ENCODE data around the gene C20orf144.

Gene C20orf144

GRCh38 chr20:33666293-33667244 is 4.4 kb downstream of the C20orf144 start, which contains the start of gene ACTL10:
TSS of gene ACTL10 (plus strand) at chr20:33666943. CDS start at chr20:33667498, 555 bp downstream.
- peak; percentile 51 to 52 for ATAC-seq

- ATAC-seq, result peak; percentile 12 to 30
These were observed 5.1 kb downstream of the C20orf144 start for GRCh38 chr20:33667245-33667675.

- peak; percentile 53 to 58 for ATAC-seq
These were observed 5.7 kb downstream of the C20orf144 start for GRCh38 chr20:33667676-33668465.

GRCh38 chr20:33668466-33669155 is 6.5 kb downstream of the C20orf144 start:
- ATAC-seq, result no peak

DNA sequence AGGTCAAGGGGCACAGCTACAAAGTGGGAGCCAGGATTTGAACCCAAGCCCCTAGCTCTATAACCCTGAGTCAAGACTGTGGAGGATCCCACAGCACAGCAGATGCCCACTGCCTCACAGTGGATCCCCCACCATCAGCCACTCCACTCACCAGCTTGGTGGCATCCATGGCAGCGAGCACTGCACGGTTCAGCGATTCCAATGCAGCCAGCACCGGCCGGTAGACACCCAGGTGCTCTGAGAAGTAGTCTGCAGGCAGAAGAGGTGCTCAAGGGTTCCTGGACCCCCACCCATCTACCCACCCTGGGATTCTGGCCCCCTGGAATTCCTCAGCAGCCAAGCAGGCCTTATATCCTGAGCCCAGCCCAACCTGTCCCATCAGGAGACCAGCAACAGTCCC is 7.1 kb downstream of the C20orf144 start:
- no peak for ATAC-seq

GRCh38 chr20:33669873-33670640 is 7.9 kb downstream of the C20orf144 start:
- ATAC-seq, result no peak

DNA sequence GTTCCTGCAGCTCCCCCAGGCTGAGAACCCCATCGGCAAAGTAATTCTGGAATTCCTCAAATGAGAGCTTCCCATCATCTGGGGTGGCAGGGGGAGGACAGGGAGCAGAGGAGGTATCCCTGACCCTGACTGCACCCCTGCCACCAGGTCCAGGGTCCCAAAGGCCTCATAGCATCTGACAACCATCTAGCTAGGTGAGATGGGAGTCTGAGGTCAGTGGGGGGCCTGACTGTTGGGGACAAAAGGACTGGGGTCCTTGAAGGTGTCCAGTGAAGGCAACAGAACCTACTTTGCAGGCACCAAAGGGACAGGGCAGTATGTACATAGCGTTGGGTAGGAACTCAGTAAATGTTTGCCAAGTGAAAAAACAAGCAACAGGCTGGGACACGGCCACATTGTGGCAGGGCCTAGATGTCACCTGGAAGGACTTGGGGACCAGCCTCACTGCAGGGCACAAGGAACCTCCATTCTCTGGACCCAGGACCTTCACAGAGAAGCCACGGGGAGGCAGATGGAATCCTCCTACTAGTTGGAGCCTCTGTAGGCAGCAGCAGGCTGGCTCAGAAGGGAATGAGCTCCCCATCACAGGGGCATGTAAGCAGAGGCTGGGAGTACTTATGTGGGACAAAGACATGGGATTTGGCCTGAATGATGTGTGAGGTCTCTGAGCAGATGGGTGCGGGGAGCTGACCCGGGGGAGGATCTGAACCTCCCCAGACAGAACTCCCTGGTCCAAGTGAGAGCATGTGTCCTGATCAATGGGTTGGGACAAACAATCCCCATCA is 8.8 kb downstream of the C20orf144 start:
- no peak for ATAC-seq

DNA sequence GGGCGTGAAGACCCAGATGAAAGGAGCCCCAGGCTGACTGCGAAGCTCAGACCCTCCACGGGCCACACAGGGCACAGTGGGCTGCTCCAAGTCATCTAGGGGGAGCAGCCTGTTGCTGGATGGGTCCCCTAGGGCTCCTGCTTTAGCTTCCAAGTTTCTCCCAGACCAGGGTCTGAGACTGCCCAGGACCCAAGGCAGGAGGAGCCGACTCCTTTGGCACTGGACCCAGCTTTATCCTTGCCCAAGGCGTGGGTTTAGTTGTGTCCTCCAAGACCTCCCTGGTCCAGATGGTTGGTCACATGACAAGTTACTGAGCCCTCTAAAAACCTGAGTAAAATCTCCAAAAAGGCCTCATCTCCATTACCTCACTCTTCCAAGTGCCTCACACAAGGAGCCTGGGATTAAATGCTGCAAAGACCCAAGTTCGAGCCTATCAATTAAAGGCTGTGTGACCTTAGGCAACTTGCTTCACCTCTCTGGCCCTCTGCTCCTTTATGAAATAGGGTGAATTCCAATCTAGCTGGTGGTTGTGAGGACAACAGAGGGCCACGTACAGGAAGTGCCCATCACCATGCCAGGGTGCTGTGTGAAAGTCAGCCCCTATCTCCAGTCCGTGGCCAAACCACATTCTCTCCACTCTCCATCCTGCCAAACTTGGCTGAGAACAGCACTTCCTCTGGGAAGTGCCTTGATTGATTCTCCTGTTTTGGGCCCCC is 9.6 kb downstream of the C20orf144 start:
- ATAC-seq, result no peak

GRCh38 chr20:33672426-33673113 is 10.4 kb downstream of the C20orf144 start:
- no peak for ATAC-seq

DNA sequence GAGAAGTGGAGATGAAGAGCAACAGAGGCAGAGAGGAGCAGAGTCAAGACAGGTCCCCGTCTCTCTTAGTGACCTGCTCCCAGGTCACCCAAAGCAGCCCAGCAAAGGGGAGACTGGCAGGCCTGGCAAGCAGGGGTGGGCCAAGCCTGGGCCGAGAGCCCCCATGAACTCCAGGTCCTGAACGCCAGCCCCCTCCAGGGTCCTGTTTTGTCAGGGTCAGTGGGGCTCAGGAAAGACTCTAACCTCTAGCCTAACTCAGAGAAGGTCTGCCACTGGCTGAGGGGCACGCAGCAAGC is 10.9 kb downstream of the C20orf144 start:
- no peak for ATAC-seq

DNA sequence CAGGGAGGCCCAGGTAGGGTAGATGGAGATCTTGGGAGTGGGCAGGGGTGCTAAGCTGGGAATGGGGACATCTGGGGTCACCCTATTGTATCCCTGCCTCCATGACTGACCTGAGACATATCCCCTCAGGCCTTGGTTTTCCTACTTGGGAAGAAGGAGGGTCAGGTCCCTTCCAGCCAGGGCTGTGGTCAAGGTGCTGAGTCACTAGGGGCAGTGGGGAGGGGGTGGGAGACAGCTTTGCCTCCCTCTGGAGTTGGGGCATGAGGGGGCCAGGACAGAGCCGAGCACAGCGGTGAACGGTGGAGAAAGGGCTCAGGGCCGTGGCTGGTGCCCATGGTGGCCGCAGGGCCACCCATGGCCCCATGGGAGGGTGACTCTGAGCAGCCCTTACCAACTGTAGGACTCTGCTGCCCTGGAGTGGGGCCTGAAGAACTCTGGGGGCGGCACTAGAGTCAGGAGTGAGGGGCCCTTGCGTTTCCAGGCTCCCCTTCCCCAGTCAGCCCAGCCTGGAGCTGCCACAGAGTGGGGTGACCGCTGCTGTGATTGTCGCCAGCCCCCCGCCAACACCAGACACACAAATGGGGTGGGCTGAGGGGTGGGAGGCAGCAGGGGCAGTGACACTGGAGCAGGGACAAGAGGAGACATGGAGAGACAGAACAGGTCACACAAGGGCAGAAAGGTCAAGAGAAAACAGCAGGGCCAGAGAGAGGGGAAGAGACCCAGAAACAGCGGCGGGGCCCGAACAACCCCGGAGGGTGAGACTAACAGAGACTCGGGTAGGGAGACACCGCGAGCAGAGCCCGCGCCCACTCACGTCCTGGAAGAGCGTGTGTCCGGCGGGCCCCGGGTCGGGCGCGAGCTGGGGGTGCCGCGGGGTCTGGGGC is 11.5 kb downstream of the C20orf144 start:
- peak; percentile 31 to 38 for ATAC-seq

DNA sequence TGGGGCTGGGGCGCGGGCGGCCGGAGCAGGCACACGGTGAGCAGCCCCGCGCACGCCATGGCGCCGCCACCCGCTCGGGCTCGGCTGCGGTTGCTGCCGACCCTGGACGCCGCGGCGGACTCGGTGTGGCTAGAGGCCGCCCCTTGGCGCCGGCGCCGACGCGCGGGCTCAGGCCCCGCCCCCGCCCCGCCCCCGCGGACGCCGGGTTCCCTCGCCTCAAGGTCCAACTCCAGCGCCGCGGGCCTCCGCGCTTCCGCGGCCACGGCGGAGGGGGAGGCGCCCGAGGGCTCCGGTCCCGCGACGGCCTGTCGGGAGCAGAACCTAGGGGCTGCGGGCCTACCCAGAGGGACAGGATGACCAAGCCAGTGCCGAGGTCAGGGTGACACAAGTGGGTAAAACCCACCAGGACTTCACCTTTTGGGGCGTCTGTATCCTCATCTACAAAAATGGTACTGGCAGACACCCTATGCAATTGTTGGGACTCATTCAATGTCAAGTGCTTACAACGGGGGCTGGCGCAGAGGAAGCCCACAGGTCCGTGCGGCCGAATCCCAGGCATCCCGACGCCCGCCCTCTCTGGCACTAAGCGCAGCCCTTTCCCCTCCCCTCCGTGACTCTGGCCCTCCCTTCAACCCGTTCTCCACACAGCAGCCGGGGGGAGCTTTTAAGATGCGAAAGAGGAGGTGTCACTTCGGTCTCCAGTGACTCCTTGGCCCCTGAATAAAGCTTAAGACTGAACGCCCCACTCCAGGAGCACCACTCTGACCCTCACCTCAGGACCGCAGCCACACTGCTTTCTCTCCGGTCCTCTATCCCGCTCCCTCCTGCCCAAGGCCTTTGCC is 12.4 kb downstream of the C20orf144 start, which contains the start of gene NECAB3:
Gene NECAB3 (minus strand): TSS at position 135 of the 842 bp plus-strand sequence. CDS start 76 bp downstream, at position 59.
- peak; percentile 75 to 82 for ATAC-seq

GRCh38 chr20:33675136-33675959 is 13.2 kb downstream of the C20orf144 start:
- no peak for ATAC-seq

GRCh38 chr20:33676121-33676520 is 14.0 kb downstream of the C20orf144 start:
- ATAC-seq, result no peak

GRCh38 chr20:33676652-33677645 is 14.8 kb downstream of the C20orf144 start:
- no peak for ATAC-seq
